Ishikawa (cell line): ENCODE results near the gene TRIO.

ENCODE experiments used
- CEBPB ChIP-seq: IDR thresholded peaks from 2 replicates; pipeline ENCODE4 v1.6.1; 2012
- CREB1 ChIP-seq: IDR thresholded peaks from 2 replicates; pipeline ENCODE4 v1.6.1; 2012; ENCODE audit warnings: low read depth
- EGR1 ChIP-seq: IDR thresholded peaks from 2 replicates; pipeline ENCODE4 v1.6.1; 2012
- EP300 ChIP-seq: IDR thresholded peaks from 2 replicates; pipeline ENCODE4 v1.6.1; 2012; ENCODE audit warnings: borderline replicate concordance
- FOXM1 ChIP-seq: IDR thresholded peaks from 2 replicates; pipeline ENCODE4 v1.6.1; 2012; ENCODE audit warnings: low read depth, borderline replicate concordance
- MAX ChIP-seq: IDR thresholded peaks from 2 replicates; pipeline ENCODE4 v1.6.1; 2012
- NFIC ChIP-seq: IDR thresholded peaks from 2 replicates; pipeline ENCODE4 v1.6.1; 2012
- RAD21 ChIP-seq: IDR thresholded peaks from 2 replicates; pipeline ENCODE4 v1.6.1; 2012; ENCODE audit warnings: low read depth
- REST ChIP-seq: IDR thresholded peaks from 2 replicates; pipeline ENCODE4 v1.6.1; 2012; ENCODE audit warnings: low read depth, mild to moderate bottlenecking
- TAF1 ChIP-seq: IDR thresholded peaks from 2 replicates; pipeline ENCODE4 v1.6.1; 2012; ENCODE audit warnings: low read depth, mild to moderate bottlenecking
- TCF12 ChIP-seq: IDR thresholded peaks from 2 replicates; pipeline ENCODE4 v1.6.1; 2012; ENCODE audit warnings: low read depth
- TEAD4 ChIP-seq: IDR thresholded peaks from 2 replicates; pipeline ENCODE4 v1.6.1; 2012
- USF1 ChIP-seq: IDR thresholded peaks from 2 replicates; pipeline ENCODE4 v1.6.1; 2012
- YY1 ChIP-seq: IDR thresholded peaks from 2 replicates; pipeline ENCODE4 v1.6.1; 2012; ENCODE audit warnings: low read depth
- ZBTB7A ChIP-seq: IDR thresholded peaks from 2 replicates; pipeline ENCODE4 v1.6.1; 2012; ENCODE audit warnings: low read depth

TRIO gene

GRCh38 chr5:14351086-14351661 is 208.0 kb downstream of the TRIO start:
- no peak for TF ChIP-seq EP300
- TF ChIP-seq EGR1: no peak
- TF ChIP-seq FOXM1: no peak
- no peak for TF ChIP-seq TAF1
- no peak for TF ChIP-seq MAX
- no peak for TF ChIP-seq CEBPB
- TF ChIP-seq ZBTB7A: no peak
- no peak for TF ChIP-seq REST
- no peak for TF ChIP-seq NFIC
- TF ChIP-seq YY1: no peak
- TF ChIP-seq TEAD4: no peak
- TF ChIP-seq TCF12: no peak
- no peak for TF ChIP-seq USF1
- no peak for TF ChIP-seq RAD21
- no peak for TF ChIP-seq CREB1

DNA sequence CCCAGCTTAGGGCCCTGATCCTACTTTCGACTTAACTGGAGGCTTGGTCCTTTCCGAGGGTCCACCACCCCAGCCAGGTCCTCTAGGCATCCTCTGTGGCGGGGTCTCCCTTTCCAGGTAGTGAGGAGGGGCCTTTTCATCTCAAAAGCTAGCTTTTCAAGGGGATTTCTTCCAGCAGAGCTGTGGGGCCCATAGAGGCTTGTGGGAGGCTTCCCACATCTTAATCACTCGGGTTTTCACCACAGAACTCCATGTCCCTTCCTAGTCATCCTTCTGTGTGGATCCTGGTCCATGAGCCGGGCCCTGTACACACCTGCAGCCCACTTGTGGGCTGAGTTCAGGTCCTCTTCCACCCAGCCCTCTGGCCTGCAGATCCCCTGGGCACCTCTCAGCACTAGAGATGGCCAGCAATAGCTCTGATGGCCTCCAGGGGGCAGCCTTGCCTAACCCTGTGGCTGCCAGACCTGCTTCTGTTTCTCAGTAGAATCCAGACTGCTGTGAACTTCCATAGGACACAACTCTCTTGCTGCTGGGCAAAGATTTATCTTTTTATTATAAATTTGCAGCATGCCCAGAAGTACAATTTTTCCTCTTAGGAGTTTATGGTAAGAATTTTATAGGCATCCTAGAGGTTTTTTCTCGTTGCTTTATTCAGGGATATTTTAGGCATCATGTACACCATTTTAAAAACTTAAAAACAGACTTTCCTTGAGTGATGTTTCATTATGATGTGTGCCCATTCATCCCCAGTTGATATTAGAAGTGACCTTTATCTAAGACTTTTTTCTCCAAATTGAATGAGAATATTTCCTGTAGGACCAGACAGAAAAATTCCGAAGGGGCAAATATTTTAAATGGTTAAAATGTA is 208.9 kb downstream of the TRIO start:
- TF ChIP-seq RAD21 (peak; percentile 81), TCF12 (no peak)

DNA sequence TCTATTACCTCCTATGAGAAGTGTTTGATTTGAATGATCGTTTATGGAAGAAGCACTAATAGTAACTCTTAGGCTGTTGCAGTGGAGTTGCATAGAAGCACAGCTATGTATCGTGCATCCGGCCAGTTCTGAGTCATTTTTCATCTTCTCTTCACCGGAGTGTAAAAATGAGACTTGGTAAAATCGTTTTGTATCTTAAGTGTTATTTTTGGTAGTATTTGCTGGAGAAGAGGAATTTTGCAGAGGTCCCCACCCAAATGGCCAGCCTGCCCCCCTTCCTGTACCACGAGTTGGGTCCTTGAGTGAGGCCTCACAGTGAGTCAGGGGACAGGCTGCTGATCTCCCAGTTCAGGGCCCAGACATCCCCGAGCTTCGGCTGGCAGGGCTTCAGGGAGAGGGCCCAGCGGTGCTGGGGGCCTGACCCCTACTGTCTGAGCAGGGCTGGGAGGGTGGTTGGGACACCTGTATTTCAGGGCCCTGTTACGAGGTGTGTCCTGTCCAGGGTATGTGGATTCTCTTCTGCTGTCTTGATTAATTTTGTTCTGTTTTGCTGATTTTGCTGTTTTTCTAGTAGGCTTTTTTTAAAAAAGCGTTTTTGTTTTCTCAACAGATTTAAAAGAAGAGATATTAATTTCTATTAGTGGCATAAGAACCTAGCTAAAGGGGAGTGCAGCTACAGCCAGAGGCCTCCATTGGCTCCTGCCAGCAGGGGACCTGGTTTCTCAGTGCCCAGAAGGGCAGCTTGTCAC is 210.8 kb downstream of the TRIO start:
- TF ChIP-seq FOXM1 (no peak), TEAD4 (no peak), TAF1 (no peak), EGR1 (no peak), EP300 (no peak), RAD21 (no peak)

DNA sequence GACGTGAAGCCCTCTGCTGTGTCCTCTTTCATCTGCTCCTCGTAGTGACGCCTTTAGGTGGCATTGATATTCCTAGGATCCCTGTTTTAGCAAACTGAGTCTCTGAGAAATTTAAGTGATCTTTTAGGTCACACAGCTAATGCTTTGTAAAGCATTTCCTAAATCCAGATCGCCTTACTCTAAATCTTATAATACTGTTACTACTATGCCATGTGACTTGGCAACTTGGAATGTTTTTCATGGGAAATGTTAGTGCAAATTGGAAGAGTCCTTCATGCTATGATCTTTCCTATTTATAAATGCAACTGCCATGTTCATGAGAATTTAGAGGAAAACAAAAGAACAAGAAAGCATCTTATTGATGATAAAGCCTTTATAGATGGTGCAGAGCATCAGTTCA is 212.2 kb downstream of the TRIO start:
- TF ChIP-seq REST (no peak), TCF12 (no peak), ZBTB7A (no peak), NFIC (no peak), YY1 (no peak), TEAD4 (no peak), USF1 (no peak), EGR1 (no peak), CEBPB (no peak), CREB1 (no peak), MAX (no peak), EP300 (no peak)

DNA sequence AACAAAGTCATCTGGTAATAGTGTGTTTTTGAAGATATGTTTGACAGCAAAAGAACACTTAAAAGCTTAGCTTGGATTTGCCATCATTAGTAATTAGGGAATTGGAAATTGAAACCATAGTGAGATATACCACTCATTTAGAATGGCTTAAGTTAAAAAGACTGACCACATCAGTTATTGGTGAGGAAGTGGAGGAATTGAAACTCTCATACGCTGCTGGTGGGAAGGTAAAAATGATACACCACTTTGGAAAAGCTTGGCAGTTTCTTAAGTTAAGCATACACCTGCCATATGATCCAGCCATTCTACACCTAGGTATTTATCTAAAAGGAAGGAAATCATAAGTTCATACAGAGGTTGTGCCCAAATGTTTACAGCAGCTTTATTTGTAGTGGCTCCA is 213.2 kb downstream of the TRIO start:
- TF ChIP-seq FOXM1 (no peak), ZBTB7A (no peak), TEAD4 (no peak), RAD21 (no peak), EGR1 (no peak), CREB1 (no peak), TCF12 (no peak), CEBPB (no peak), REST (no peak), YY1 (no peak), NFIC (no peak), MAX (no peak), USF1 (no peak), TAF1 (no peak)
